HepG2 (cell line): ENCODE results near the gene SHC1. TPM values are rescaled to one million over a fixed set of nuclear protein-coding genes. Genes with fewer than 3 reads are reported as not detected.

Experiments used
- ARID2 ChIP-seq: sonication (generic); formaldehyde crosslinking; IDR thresholded peaks from 2 replicates; pipeline ENCODE4 v1.8.1; 2022; ENCODE audit warnings: mild to moderate bottlenecking, missing genetic modification reagents, borderline replicate concordance
- CBX1 ChIP-seq: IDR thresholded peaks from one replicate; pipeline ENCODE4 v1.6.1; 2016; ENCODE audit warnings: antibody characterized with exemption, low read depth
- CREB1 ChIP-seq, 2 experiments: fragments of 450-650 bp in 1 of 2; IDR thresholded peaks; 2 replicates each; pipeline ENCODE4 v1.6.1; 2016 to 2017; ENCODE audit warnings: control low read depth in 1 of 2, mild to moderate bottlenecking in 1 of 2, missing compliant biosample characterization in 1 of 2, missing genetic modification characterization in 1 of 2
- HNF4A ChIP-seq: sonication (generic); formaldehyde crosslinking; IDR thresholded peaks from 2 replicates; pipeline ENCODE4 v1.4.0; 2020; ENCODE audit warnings: missing genetic modification reagents
- HNRNPL ChIP-seq: fragments of 200-400 bp; formaldehyde crosslinking; IDR thresholded peaks from 2 replicates; pipeline ENCODE4 v1.6.1; 2017; ENCODE audit warnings: mild to moderate bottlenecking, low read depth, low read length
- KMT2B ChIP-seq: IDR thresholded peaks from 2 replicates; pipeline ENCODE4 v1.6.1; 2016; ENCODE audit warnings: missing genetic modification reagents, missing compliant biosample characterization
- SNAPC4 ChIP-seq: sonication (generic); formaldehyde crosslinking; IDR thresholded peaks from 2 replicates; pipeline ENCODE4 v1.4.0; 2020; ENCODE audit warnings: mild to moderate bottlenecking, missing genetic modification reagents
- ZFP1 ChIP-seq: IDR thresholded peaks from 2 replicates; pipeline ENCODE4 v1.6.1; 2016
- ZFY ChIP-seq: sonication (generic); formaldehyde crosslinking; IDR thresholded peaks from 2 replicates; pipeline ENCODE4 v1.4.0; 2020; ENCODE audit warnings: missing genetic modification reagents
- ZMAT3 ChIP-seq: sonication (generic); formaldehyde crosslinking; conservative IDR thresholded peaks from 2 replicates; pipeline ENCODE4 v1.7.0; 2021; ENCODE audit warnings: missing genetic modification reagents
- ZNF230 ChIP-seq: sonication (generic); formaldehyde crosslinking; IDR thresholded peaks from 2 replicates; pipeline ENCODE4 v1.4.0; 2020; ENCODE audit warnings: mild to moderate bottlenecking, missing genetic modification reagents
- ZNF232 ChIP-seq: sonication (generic); formaldehyde crosslinking; IDR thresholded peaks from 2 replicates; pipeline ENCODE4 v1.4.0; 2020; ENCODE audit warnings: missing genetic modification reagents, borderline replicate concordance
- ZNF3 ChIP-seq: IDR thresholded peaks from 2 replicates; pipeline ENCODE4 v1.7.0; 2017; ENCODE audit warnings: inconsistent platforms
- ZNF337 ChIP-seq: sonication (generic); formaldehyde crosslinking; IDR thresholded peaks from 2 replicates; pipeline ENCODE4 v1.5.1; 2020; ENCODE audit warnings: missing genetic modification reagents, low read depth, mild to moderate bottlenecking, borderline replicate concordance
- ZNF441 ChIP-seq: sonication (generic); formaldehyde crosslinking; IDR thresholded peaks from 2 replicates; pipeline ENCODE4 v1.7.0; 2021; ENCODE audit warnings: missing genetic modification reagents, borderline replicate concordance
- ZNF446 ChIP-seq: sonication (generic); formaldehyde crosslinking; IDR thresholded peaks from 2 replicates; pipeline ENCODE4 v1.5.0; 2020; ENCODE audit warnings: mild to moderate bottlenecking, missing genetic modification reagents
- ZNF598 ChIP-seq: sonication (generic); formaldehyde crosslinking; IDR thresholded peaks from 2 replicates; pipeline ENCODE4 v1.5.1; 2020; ENCODE audit warnings: mild to moderate bottlenecking, missing genetic modification reagents, borderline replicate concordance
- ZNF770 ChIP-seq: sonication (generic); formaldehyde crosslinking; IDR thresholded peaks from 2 replicates; pipeline ENCODE4 v1.5.0; 2020; ENCODE audit warnings: mild to moderate bottlenecking, missing genetic modification reagents
- ZNF792 ChIP-seq: IDR thresholded peaks from 2 replicates; pipeline ENCODE4 v1.6.1; 2016
- polyA plus RNA-seq, 8 experiments: library from polyadenylated mRNA; depleted of rRNA in 3 of 8; stranded (reverse) in 7 of 8; unstranded in 1 of 8; fragments of >200 nt; fragmentation: Illumina TruSeq in 4 of 8; extraction: Trizol in 4 of 8; gene quantifications; 2 replicates each; pipeline versions ENCODE4 v1.2.1 to v1.2.3, GENCODE V29; 2011 to 2016; ENCODE audit warnings: low read depth in 4 of 8, missing spikeins in 1 of 8, mixed read lengths in 1 of 8; ENCODE audit not compliant: insufficient read depth in 1 of 8
- total RNA-seq, 5 experiments: library from RNA; depleted of rRNA; stranded (reverse); fragments of >200 nt; fragmentation: Illumina TruSeq; extraction: Trizol; gene quantifications; 2 replicates each; pipeline ENCODE4 v1.2.3, GENCODE V29; 2016; ENCODE audit warnings: low read depth in 1 of 5
- TF ChIP-seq, protein P1 (sequence below): sonication (generic); formaldehyde crosslinking; IDR thresholded peaks from 2 replicates; pipeline ENCODE4 v1.4.0; 2020; ENCODE audit warnings: missing genetic modification reagents
- TF ChIP-seq, protein P2 (sequence below): sonication (generic); formaldehyde crosslinking; IDR thresholded peaks from 2 replicates; pipeline ENCODE4 v1.4.0; 2020; ENCODE audit warnings: missing genetic modification reagents

The SHC1 gene
- total and polyA plus RNA-seq, 2 of the 13 experiments (the other 11 are each of a cell fraction or from before 2014, with no cell fraction given): 52.0 to 137 TPM

GRCh38 chr1:154931940-154932487 lies 38.5 kb downstream of the SHC1 start (continued):
- TF ChIP-seq SNAPC4 (CRISPR knock-in tag) (0 out of 2 replicates have a peak, but pooled peaks have one; percentile 24), ZNF598 (CRISPR knock-in tag) (peak; percentile 78; the same call in 1 of the 2 replicates), CBX1 (peak; percentile 14), ZNF337 (0 out of 2 replicates have a peak, but pooled peaks have one; percentile 76), ZFY (CRISPR knock-in tag) (peak; percentile 62), ZNF446 (CRISPR knock-in tag) (no peak), ZNF230 (CRISPR knock-in tag) (peak; percentile 87; the same call in 1 of the 2 replicates), ZNF792 (CRISPR knock-in tag) (no peak), ZFP1 (CRISPR knock-in tag) (0 out of 2 replicates have a peak, but pooled peaks have one; percentile 57), ZNF441 (CRISPR knock-in tag) (no peak), ARID2 (CRISPR knock-in tag) (no peak), HNF4A (peak; percentile 85), ZNF3 (CRISPR knock-in tag) (no peak), ZNF232 (0 out of 2 replicates have a peak, but pooled peaks have one; percentile 36), KMT2B (CRISPR knock-in tag) (no peak), HNRNPL (peak; percentile 85), CREB1 (IDR thresholded peaks at IDR 0.05) (peak; percentile 25; the same call in 1 of the 2 replicates), CREB1 (CRISPR knock-in tag; IDR thresholded peaks at IDR 0.05) (peak; percentile 51), ZMAT3 (CRISPR knock-in tag) (peak; percentile 21; the same call in 1 of the 2 replicates), ZNF770 (CRISPR knock-in tag) (0 out of 2 replicates have a peak, but pooled peaks have one; percentile 45)
- TF ChIP-seq, protein P1, sequence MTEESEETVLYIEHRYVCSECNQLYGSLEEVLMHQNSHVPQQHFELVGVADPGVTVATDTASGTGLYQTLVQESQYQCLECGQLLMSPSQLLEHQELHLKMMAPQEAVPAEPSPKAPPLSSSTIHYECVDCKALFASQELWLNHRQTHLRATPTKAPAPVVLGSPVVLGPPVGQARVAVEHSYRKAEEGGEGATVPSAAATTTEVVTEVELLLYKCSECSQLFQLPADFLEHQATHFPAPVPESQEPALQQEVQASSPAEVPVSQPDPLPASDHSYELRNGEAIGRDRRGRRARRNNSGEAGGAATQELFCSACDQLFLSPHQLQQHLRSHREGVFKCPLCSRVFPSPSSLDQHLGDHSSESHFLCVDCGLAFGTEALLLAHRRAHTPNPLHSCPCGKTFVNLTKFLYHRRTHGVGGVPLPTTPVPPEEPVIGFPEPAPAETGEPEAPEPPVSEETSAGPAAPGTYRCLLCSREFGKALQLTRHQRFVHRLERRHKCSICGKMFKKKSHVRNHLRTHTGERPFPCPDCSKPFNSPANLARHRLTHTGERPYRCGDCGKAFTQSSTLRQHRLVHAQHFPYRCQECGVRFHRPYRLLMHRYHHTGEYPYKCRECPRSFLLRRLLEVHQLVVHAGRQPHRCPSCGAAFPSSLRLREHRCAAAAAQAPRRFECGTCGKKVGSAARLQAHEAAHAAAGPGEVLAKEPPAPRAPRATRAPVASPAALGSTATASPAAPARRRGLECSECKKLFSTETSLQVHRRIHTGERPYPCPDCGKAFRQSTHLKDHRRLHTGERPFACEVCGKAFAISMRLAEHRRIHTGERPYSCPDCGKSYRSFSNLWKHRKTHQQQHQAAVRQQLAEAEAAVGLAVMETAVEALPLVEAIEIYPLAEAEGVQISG (CRISPR knock-in tag): peak; percentile 54
- TF ChIP-seq, protein P2, sequence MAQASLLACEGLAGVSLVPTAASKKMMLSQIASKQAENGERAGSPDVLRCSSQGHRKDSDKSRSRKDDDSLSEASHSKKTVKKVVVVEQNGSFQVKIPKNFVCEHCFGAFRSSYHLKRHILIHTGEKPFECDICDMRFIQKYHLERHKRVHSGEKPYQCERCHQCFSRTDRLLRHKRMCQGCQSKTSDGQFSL: no peak
